Effector memory CD8-positive, alpha-beta T cell (primary cell): ENCODE results near the gene MT1E.

ENCODE experiments used
- ATAC-seq: fragments of 150-1000 bp; cut with Tn5 transposase; replicated peaks from 2 replicates; pipeline ENCODE4 v1.10.0; 2021; ENCODE audit warnings: mild to moderate bottlenecking, moderate library complexity
- DNase-seq, 3 experiments: peaks; one replicate each; pipeline ENCODE4 v3.0.0; 2021
- H3K27ac Mint-ChIP-seq, 2 donors: one replicate each; pipeline ENCODE4 v1.8.0; 2022; ENCODE audit warnings: mild to moderate bottlenecking in 2 of 2, mixed read lengths in 2 of 2, moderate library complexity in 2 of 2
- H3K27me3 Mint-ChIP-seq, 2 donors: one replicate each; pipeline ENCODE4 v1.8.0; 2022; ENCODE audit warnings: mixed read lengths in 2 of 2
- H3K36me3 Mint-ChIP-seq: one replicate; pipeline ENCODE4 v1.8.0; 2022; ENCODE audit warnings: mild to moderate bottlenecking, moderate library complexity, mixed read lengths; ENCODE audit not compliant: insufficient read depth
- H3K4me1 Mint-ChIP-seq, 2 donors: one replicate each; pipeline ENCODE4 v1.8.0; 2022; ENCODE audit warnings: low read depth in 2 of 2, mixed read lengths in 2 of 2
- H3K4me3 Mint-ChIP-seq, 2 donors: one replicate each; pipeline ENCODE4 v1.8.0; 2022; ENCODE audit warnings: mild to moderate bottlenecking in 2 of 2, mixed read lengths in 2 of 2, moderate library complexity in 2 of 2
- H3K9me3 Mint-ChIP-seq, 2 donors: one replicate each; pipeline ENCODE4 v1.8.0; 2022; ENCODE audit warnings: mixed read lengths in 2 of 2

MT1E gene

DNA sequence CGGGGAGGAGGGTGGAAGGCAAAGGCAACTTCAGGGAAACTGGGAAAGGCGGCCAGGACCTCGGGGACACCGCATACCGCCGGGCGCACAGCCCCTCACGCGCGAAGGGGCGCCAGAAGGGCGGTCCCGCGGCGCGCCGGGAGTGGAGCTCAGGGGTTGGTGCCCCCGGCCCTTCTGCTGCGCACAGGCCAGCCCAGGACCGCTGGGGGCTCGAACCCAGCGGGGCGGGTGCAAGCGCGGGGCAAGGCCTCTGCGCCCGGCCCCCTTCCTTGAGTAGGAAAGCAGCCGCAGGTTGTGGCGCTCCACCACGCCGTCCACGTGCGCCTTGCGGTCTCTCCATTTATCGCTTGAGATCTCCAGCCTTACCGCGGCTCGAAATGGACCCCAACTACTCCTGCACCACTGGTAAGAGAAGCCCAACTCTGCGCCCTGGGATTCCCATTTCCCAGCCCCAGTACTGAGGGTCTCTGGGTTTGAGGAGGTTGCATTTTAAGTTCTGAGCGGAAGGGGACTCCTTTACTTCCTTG lies 9.9 kb downstream of the MT1E start:
- H3K36me3 Mint-ChIP-seq = no peaks in the 10 kb centered on the region
- peaks cover 86 to 100% of the 10 kb centered on the region in 2 donors for H3K27me3 Mint-ChIP-seq
- ATAC-seq (peak; percentile 33), DNase-seq (no peak)
- H3K27ac Mint-ChIP-seq = no peak overlapping the region
- H3K4me3 Mint-ChIP-seq = peak overlapping the region; percentile 70 to 74
- peaks cover 16 to 21% of the 10 kb centered on the region in 2 donors for H3K4me1 Mint-ChIP-seq
- H3K9me3 Mint-ChIP-seq = no peaks in the 10 kb centered on the region

DNA sequence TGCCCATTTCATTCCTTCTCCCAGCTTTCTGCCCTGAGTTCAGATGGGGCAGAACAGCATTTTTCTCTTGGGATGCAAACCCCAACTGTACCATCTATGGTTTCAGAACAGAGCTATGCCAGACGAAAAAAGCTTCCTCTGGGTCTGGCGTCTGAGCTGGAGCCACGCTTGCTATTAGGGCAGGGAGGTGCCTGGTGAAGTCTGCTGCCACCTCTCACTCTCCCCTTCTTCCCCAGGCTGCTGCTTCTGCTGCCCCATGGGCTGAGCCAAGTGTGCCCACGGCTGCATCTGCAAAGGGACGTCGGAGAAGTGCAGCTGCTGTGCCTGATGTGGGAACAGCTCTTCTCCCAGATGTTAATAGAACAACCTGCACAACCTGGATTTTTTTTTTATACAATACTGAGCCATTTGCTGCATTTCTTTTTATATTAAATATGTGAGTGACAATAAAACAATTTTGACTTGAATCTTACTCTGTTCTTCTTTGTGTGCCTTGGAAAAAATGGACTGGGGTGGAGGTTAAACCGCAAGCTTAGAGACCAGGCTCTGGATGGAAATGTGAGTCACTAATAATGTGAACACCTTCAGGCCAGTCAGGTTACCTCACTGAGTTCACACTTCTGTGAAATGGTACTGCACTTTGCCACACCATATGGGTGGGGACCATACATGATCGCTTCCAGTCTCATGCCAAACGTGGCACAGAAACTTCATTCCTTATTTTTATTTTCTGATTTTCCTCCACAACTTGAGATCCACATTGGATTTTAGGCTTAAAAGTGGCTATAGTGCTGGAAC lies 11.2 kb downstream of the MT1E start:
- Mint-ChIP-seq H3K4me1 (peaks cover 14 to 18% of the 10 kb centered on the region in 2 donors), H3K27ac (no peak overlapping the region), H3K4me3 (no peak overlapping the region), H3K9me3 (no peaks in the 10 kb centered on the region), H3K36me3 (no peaks in the 10 kb centered on the region), H3K27me3 (peaks cover 86 to 94% of the 10 kb centered on the region in 2 donors)
- ATAC-seq (no peak), DNase-seq (no peak)

DNA sequence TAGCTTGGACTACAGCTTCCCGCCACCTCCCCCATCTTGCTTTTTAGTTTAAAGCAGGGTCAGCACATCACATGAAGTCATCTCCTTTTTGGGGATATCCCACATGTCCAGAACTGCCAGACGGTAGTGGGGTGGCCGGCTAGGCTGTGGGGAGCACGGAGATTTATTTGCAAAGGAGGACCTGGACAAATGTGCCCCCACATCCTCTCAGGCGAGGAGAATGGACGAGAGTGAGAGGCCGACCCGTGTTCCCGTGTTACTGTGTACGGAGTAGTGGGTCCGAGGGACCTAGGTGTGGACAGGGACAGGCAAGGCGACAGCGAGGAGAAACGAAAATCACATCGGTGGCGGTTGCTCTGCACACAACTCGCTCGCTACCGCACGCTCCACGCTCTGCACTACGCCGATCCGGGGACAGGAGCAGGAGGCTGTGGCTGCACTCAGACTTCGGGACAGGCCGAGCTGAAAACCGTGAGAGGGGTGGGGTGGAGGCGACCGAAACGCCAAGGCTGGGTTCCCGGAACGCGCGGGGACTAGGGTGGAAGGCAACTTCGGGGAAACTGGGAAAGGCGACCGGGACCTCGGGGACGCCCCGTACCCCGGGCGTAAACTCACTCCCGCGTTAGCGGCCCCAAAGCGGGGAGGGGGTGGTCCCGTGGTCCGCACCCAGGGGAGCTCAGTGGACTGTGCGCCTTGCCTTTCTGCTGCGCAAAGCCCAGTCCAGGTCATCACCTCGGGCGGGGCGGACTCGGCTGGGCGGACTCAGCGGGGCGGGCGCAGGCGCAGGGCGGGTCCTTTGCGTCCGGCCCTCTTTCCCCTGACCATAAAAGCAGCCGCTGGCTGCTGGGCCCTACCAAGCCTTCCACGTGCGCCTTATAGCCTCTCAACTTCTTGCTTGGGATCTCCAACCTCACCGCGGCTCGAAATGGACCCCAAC lies 12.5 kb downstream of the MT1E start, which contains the start of gene MT1A:
TSS of gene MT1A (plus strand) at position 853 of the 937 bp plus-strand sequence. CDS start at position 926, 73 bp downstream.
- peak; percentile 36 for ATAC-seq
- H3K4me1 Mint-ChIP-seq = peaks cover 20 to 24% of the 10 kb centered on the region in 2 donors
- no peaks in the 10 kb centered on the region for H3K9me3 Mint-ChIP-seq
- peak within 1 kb of the TSS; percentile 40 to 60 for H3K4me3 Mint-ChIP-seq
- DNase-seq = no peak
- no peaks in the 10 kb centered on the region for H3K36me3 Mint-ChIP-seq
- H3K27me3 Mint-ChIP-seq = peaks cover 77 to 81% of the 10 kb centered on the region in 2 donors
- H3K27ac Mint-ChIP-seq = no peak within 1 kb of the TSS

DNA sequence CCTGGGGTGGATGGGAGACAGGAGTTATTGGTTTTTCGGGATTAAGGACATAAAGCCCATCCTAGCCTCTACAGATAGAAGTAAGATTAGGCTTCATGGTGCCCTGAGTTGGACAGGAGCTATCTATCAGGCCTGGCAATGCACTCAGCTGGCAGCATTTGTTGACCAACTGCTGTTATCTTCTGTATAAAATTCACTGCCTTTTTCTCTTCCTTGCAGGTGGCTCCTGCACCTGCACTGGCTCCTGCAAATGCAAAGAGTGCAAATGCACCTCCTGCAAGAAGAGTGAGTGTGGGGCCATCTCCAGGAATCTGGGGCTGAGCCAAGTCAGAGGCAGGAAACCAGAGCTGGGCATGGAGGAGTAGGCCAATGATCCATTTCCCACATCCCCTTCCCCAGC lies 13.5 kb downstream of the MT1E start:
- DNase-seq = no peak
- H3K4me1 Mint-ChIP-seq = peaks cover 27 to 31% of the 10 kb centered on the region in 2 donors

DNA sequence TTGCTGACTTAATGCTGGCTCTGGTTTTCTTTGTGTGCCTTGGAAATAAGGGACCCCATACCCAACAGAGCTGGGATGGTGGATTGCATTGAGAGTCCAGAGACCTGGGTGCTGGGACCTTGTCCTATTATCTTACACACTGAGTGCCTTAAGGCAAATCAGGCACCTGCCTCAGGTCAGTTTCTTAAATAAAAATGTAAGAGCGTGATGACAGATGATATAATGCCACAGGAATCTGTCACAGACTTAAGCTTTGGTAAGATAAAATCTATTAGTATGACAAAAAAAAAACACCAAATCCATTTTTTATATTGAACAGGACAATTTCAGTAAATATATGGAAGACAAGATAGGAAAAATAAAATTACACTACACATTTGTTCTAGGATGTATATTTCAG lies 14.5 kb downstream of the MT1E start:
- H3K36me3 Mint-ChIP-seq = no peaks in the 10 kb centered on the region
- DNase-seq = no peak

More for the DNA sequence above, 13.5 kb downstream of the MT1E start:
- no peaks in the 10 kb centered on the region for H3K9me3 Mint-ChIP-seq
- no peak overlapping the region for H3K4me3 Mint-ChIP-seq
- peaks cover 68 to 72% of the 10 kb centered on the region in 2 donors for H3K27me3 Mint-ChIP-seq
- no peak overlapping the region for H3K27ac Mint-ChIP-seq
- no peaks in the 10 kb centered on the region for H3K36me3 Mint-ChIP-seq
- no peak for ATAC-seq

DNA sequence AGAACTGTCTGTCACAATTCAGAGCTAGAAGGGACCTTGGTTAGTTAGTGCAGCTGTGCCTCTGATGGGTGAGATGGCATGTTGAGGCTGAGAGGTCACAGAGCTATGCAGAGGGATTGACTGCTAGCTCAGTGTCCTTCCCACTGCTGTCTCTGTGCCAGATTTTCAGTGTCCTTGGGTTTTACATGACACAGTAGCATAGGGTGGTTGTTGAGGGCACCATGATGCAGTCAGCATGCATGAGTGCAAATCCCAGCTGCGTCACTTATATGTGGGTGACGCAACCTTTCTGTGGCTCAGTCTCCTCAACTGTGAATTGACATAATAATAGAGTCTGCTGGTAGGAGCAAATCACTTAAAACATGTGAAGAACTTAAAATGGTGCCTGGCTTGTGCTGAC lies 15.6 kb downstream of the MT1E start:
- DNase-seq (no peak), ATAC-seq (no peak)
- H3K4me1 Mint-ChIP-seq = peaks cover 23 to 26% of the 10 kb centered on the region in 2 donors
- H3K9me3 Mint-ChIP-seq = no peaks in the 10 kb centered on the region
- H3K36me3 Mint-ChIP-seq = no peaks in the 10 kb centered on the region
- peaks cover 50 to 51% of the 10 kb centered on the region in 2 donors for H3K27me3 Mint-ChIP-seq
- no peak overlapping the region for H3K27ac Mint-ChIP-seq
- H3K4me3 Mint-ChIP-seq = no peak overlapping the region

More for the DNA sequence above, 14.5 kb downstream of the MT1E start:
- H3K4me3 Mint-ChIP-seq = no peak overlapping the region
- H3K27ac Mint-ChIP-seq = no peak overlapping the region
- ATAC-seq = no peak
- H3K9me3 Mint-ChIP-seq = no peaks in the 10 kb centered on the region
- H3K27me3 Mint-ChIP-seq = peaks cover 57 to 61% of the 10 kb centered on the region in 2 donors
- H3K4me1 Mint-ChIP-seq = peaks cover 24 to 29% of the 10 kb centered on the region in 2 donors

DNA sequence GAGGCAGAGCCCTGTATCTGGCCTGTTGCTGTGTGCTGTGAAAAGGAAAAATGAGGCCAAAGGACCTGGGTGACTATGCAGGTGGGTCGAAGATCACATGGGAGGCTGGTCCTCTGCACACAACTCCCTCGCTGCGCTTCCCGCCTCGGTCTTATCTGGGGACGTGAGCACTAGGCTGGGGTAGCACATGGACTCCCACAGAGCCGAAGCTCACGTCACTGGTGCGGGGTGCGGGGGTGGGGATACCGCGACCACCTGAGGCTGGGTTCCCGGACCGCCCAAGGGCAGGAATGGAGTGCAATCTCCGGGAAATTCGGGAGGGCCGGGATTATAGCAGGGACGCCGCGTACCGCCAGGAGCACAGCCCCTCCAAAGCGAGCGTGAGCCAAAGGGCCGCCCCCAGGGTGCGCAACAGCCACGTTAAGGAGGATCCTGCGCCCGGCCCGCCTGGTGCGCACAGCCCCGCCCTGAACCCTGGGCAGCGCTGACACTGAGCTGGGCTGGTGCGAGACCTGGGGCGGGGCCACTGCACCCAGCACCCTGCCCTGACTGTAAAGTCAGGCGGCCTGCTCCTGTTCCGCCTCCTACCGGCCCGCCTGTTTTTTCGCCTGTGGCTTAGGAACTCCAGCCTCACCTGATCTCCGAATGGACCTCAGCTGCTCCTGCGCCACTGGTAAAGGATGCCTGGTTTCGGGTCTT lies 17.6 kb downstream of the MT1E start:
- peak overlapping the region; percentile 75 for H3K4me3 Mint-ChIP-seq
- H3K9me3 Mint-ChIP-seq = no peaks in the 10 kb centered on the region
- peaks cover 29 to 41% of the 10 kb centered on the region in 2 donors for H3K27me3 Mint-ChIP-seq
- peaks cover 17% of the 10 kb centered on the region in 2 donors for H3K4me1 Mint-ChIP-seq
- peak; percentile 100 for ATAC-seq
- H3K27ac Mint-ChIP-seq = peak overlapping the region in 1 of 2 donors; percentile 81
- no peaks in the 10 kb centered on the region for H3K36me3 Mint-ChIP-seq
- DNase-seq = peak; percentile 73 to 76 (median 74)

DNA sequence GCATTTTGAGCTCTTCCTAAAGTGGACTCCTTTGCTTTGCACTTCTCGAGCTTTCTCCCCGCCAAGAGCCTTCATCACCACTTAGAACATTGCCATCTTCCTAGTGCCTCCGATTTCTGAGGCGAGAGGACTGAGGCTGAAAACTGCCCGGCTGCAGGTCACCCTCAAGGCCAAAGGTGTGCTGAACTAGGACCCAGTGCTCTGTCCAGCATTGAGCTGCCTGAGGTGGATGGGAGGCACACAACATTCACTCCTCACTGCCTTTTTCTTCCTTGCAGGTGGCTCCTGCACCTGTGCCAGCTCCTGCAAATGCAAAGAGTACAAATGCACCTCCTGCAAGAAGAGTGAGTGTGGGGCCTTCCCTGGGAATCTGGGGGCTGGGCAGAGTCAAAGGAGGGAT lies 18.3 kb downstream of the MT1E start:
- peaks cover 17% of the 10 kb centered on the region in 2 donors for H3K4me1 Mint-ChIP-seq
- H3K4me3 Mint-ChIP-seq = peak overlapping the region; percentile 75
- DNase-seq (no peak), ATAC-seq (no peak)
- H3K36me3 Mint-ChIP-seq = no peaks in the 10 kb centered on the region
- peak overlapping the region in 1 of 2 donors; percentile 81 for H3K27ac Mint-ChIP-seq
- no peaks in the 10 kb centered on the region for H3K9me3 Mint-ChIP-seq
- peaks cover 23 to 41% of the 10 kb centered on the region in 2 donors for H3K27me3 Mint-ChIP-seq

DNA sequence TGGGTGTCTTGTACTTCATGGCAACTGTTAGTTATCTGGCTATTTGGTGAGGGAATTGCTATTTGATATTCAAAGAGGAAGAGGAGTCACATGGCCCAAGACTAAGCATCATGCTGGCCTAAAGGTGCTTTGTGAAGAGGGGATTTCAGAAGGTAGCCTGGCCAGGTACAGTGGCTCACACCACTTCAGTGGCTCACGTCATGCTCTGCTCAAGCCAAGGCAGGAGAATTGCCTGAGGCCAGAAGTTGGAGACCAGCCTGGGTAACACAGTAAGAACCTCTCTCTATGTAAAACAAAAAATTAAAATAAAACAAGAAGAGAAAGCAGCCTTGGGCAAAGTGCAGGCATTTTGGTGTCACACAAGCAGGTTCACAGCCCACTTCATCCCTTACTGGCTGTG lies 19.7 kb downstream of the MT1E start:
- H3K4me3 Mint-ChIP-seq = no peak overlapping the region
- peaks cover 17% of the 10 kb centered on the region in 2 donors for H3K4me1 Mint-ChIP-seq
- no peaks in the 10 kb centered on the region for H3K36me3 Mint-ChIP-seq
- no peak for ATAC-seq
- DNase-seq = no peak
- no peaks in the 10 kb centered on the region for H3K9me3 Mint-ChIP-seq
- peak overlapping the region in 1 of 2 donors; percentile 25 for H3K27ac Mint-ChIP-seq
- peaks cover 9 to 36% of the 10 kb centered on the region in 2 donors for H3K27me3 Mint-ChIP-seq

DNA sequence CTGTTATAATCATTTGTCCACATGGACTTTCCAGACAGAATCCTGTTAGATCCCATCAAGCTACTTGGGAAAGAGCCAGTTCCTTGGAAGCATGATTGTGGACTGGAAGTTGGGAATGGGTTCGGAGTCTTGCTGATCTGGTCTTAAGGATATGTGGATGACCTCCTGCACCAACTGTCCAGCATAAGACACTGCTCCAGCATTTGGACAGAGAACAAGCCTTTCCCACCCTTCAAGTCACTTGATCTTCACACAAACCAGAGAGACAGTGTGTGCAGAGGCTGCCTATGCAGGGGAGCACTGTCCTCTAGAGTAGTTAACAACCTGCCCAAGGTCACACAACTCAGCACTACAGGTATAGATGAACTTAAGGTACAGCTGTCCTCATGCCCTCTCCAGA lies 20.3 kb downstream of the MT1E start:
- H3K27me3 Mint-ChIP-seq = peaks cover 3 to 36% of the 10 kb centered on the region in 2 donors

DNA sequence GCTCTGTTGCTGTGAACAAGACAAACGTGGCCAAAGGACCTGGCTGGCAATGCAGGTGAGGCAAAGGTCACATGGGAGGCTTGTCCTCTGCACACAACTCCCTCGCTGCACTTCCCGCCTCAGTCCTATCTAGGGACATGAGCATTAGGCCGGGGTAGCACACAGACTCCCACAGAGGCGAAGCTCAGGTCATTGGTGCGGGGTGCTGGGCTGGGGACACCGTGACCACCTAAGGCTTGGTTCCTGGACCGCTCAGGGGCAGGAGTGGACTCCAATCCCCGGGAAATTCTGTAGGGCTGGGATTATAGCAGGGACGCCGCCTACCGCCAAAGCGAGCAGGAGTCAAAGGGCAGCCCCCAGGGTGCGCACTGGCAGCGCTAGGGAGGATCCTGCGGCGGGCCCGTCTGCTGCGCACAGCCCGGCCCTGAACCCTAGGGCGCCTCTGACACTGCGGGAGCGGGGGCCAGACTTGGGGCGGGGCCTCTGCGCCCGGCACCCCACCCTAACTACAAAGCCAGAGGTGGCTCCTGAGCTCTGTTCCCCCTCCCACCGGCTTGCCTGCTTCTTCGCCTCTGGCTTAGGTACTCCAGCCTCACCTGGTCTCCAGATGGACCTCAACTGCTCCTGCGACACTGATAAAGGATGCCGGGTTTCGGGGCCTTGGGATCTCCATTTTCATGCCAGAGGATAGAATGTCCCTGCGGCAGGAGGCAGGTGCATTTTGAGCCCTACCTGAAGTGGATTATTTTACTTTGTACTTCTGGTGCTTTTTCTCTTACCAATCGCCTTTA lies 22.3 kb downstream of the MT1E start:
- H3K27me3 Mint-ChIP-seq = peaks cover 0 to 52% of the 10 kb centered on the region in 2 donors
- H3K4me1 Mint-ChIP-seq = peaks cover 13% of the 10 kb centered on the region in 2 donors
- H3K4me3 Mint-ChIP-seq = no peak overlapping the region
- no peaks in the 10 kb centered on the region for H3K36me3 Mint-ChIP-seq
- DNase-seq (no peak), ATAC-seq (no peak)
- H3K27ac Mint-ChIP-seq = no peak overlapping the region
- H3K9me3 Mint-ChIP-seq = no peaks in the 10 kb centered on the region

More for the DNA sequence above, 20.3 kb downstream of the MT1E start:
- Mint-ChIP-seq H3K27ac (no peak overlapping the region), H3K4me3 (no peak overlapping the region), H3K9me3 (no peaks in the 10 kb centered on the region), H3K36me3 (no peaks in the 10 kb centered on the region), H3K4me1 (peaks cover 17% of the 10 kb centered on the region in 2 donors)
- no peak for ATAC-seq
- no peak for DNase-seq

DNA sequence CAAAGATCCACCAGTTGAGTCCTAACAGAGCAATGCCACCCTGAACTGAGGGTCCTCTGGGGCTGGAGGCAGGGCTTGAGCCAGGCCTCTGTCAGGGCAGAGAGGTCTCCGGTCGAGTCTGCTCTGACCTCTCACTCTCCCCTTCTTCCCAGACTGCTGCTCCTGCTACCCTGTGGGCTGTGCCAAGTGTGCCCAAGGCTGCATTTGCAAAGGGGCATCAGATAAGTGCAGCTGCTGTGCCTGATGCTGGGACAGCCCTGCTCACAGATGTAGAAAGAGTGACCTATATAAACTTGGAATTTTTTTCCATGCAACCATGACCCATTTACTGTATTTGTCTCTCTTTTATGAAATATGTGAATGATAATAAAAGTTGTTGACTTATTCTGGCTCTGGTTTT lies 23.7 kb downstream of the MT1E start:
- H3K27ac Mint-ChIP-seq = no peak overlapping the region
- H3K9me3 Mint-ChIP-seq = no peaks in the 10 kb centered on the region
- H3K4me1 Mint-ChIP-seq = peaks cover under 1% of the 10 kb centered on the region in 2 donors
- no peaks in the 10 kb centered on the region for H3K36me3 Mint-ChIP-seq
- no peak overlapping the region for H3K4me3 Mint-ChIP-seq
- ATAC-seq = no peak
- no peak for DNase-seq
- H3K27me3 Mint-ChIP-seq = peaks cover 0 to 58% of the 10 kb centered on the region in 2 donors
